Endothelial cell of umbilical vein (primary cell): ENCODE measurements around the gene SMAD1. TPM values are rescaled to one million over a fixed set of nuclear protein-coding genes. Genes with fewer than 3 reads are reported as not detected.

Source experiments
- BruUV-seq: library from RNA; stranded (reverse); fragments of 400-500 nt; replicated peaks from 2 replicates; lab custom pipeline; 2021; lab: Mats Ljungman, UMichigan
- CTCF ChIA-PET: fragments of 300-600, 350-600 bp; sonication (Branson Sonifier 250); formaldehyde crosslinking; loops from one replicate; lab custom pipeline; 2021; ENCODE audit warnings: antibody characterized with exemption, inconsistent platforms; lab: Charles Lee
- POLR2A ChIA-PET: fragments of 300-600, 350-600 bp; sonication (Branson Sonifier 250); formaldehyde crosslinking; loops from one replicate; lab custom pipeline; 2021; ENCODE audit warnings: antibody characterized with exemption, inconsistent platforms; lab: Charles Lee
- DNase-seq: peaks from one replicate; pipeline ENCODE4 v3.0.0-alpha.2; 2011; ENCODE audit warnings: low read depth, low spot score
- FAIRE-seq: peaks from 2 replicates; lab custom pipeline; 2011; peaks lifted over from hg19 to GRCh38; lab: Jason Lieb, UNC
- H2AFZ ChIP-seq: 2 replicates; pipeline ENCODE4 v1.6.0; 2012; ENCODE audit warnings: low read depth, low read length, control low read depth, inconsistent platforms
- H3K27ac ChIP-seq: 2 replicates; pipeline ENCODE4 v1.5.1; 2011; ENCODE audit warnings: low read depth, mild to moderate bottlenecking, control low read depth, low read length, moderate library complexity; ENCODE audit not compliant: insufficient read depth
- H3K27me3 ChIP-seq, 2 experiments: 2 replicates each; pipeline versions ENCODE4 v1.6.0 to v1.6.1; 2011; ENCODE audit warnings: low read length in 2 of 2, mixed read lengths in 1 of 2; ENCODE audit not compliant: control insufficient read depth in 2 of 2, insufficient read depth in 2 of 2
- H3K36me3 ChIP-seq, 2 experiments: 2 replicates in 1 of 2; 3 replicates in 1 of 2; pipeline ENCODE4 v1.5.1; 2011; ENCODE audit warnings: low read length in 2 of 2, mild to moderate bottlenecking in 1 of 2, moderate library complexity in 1 of 2; ENCODE audit not compliant: control insufficient read depth in 2 of 2, insufficient read depth in 2 of 2; ENCODE audit errors: extremely low read depth in 1 of 2
- H3K4me1 ChIP-seq: 3 replicates; pipeline ENCODE4 v1.5.1; 2011; ENCODE audit warnings: mild to moderate bottlenecking, low read length; ENCODE audit not compliant: control insufficient read depth, insufficient read depth; ENCODE audit errors: extremely low read depth
- H3K4me2 ChIP-seq: 2 replicates; pipeline ENCODE4 v1.6.1; 2011; ENCODE audit warnings: low read length, control low read depth, mixed read lengths; ENCODE audit not compliant: insufficient read depth
- H3K4me3 ChIP-seq, 3 experiments: fragments of 200-600 bp in 1 of 3; sonication (generic), shearing (Covaris generic) in 1 of 3; replicated peaks in 1 of 3; 2 replicates each; pipeline ENCODE4 v1.5.1; 2011 to 2016; ENCODE audit warnings: control low read depth in 3 of 3, low read length in 3 of 3, mild to moderate bottlenecking in 2 of 3, inconsistent platforms in 1 of 3, low read depth in 1 of 3, moderate library complexity in 1 of 3; ENCODE audit not compliant: insufficient read depth in 1 of 3
- H3K79me2 ChIP-seq: 2 replicates; pipeline ENCODE4 v1.6.0; 2012; ENCODE audit warnings: low read length, inconsistent platforms; ENCODE audit not compliant: control insufficient read depth, insufficient read depth
- H3K9ac ChIP-seq: replicated peaks from 2 replicates; pipeline ENCODE3; 2011; ENCODE audit warnings: low read length, control low read depth; ENCODE audit not compliant: insufficient read depth; ENCODE audit errors: extremely low read depth
- H3K9me1 ChIP-seq: replicated peaks from 3 replicates; pipeline ENCODE4 v1.6.0; 2011; ENCODE audit warnings: mild to moderate bottlenecking, low read length; ENCODE audit not compliant: control insufficient read depth, insufficient read depth; ENCODE audit errors: extremely low read depth
- H3K9me3 ChIP-seq: replicated peaks from 2 replicates; pipeline ENCODE4 v1.5.1; 2012; ENCODE audit warnings: low read length, inconsistent platforms; ENCODE audit not compliant: control insufficient read depth, insufficient read depth
- H4K20me1 ChIP-seq: replicated peaks from 2 replicates; pipeline ENCODE3; 2011; ENCODE audit warnings: mild to moderate bottlenecking, low read length; ENCODE audit not compliant: control insufficient read depth, insufficient read depth; ENCODE audit errors: extremely low read depth
- EZH2 ChIP-seq: IDR thresholded peaks from 2 replicates; pipeline ENCODE4 v1.6.1; 2012; ENCODE audit warnings: borderline replicate concordance, low read depth, mild to moderate bottlenecking, moderate library complexity, low read length, inconsistent platforms; ENCODE audit not compliant: severe bottlenecking
- FOS ChIP-seq: IDR thresholded peaks from 2 replicates; pipeline ENCODE4 v1.6.1; 2011; ENCODE audit warnings: mild to moderate bottlenecking, low read length, moderate library complexity, borderline replicate concordance; ENCODE audit not compliant: insufficient read depth
- GATA2 ChIP-seq: IDR thresholded peaks from 2 replicates; pipeline ENCODE4 v1.7.0; 2011; ENCODE audit warnings: low read depth, mild to moderate bottlenecking, moderate library complexity, mixed read lengths, low read length; ENCODE audit not compliant: insufficient read length, insufficient read depth
- JUN ChIP-seq: IDR thresholded peaks from 2 replicates; pipeline ENCODE4 v1.6.1; 2011; ENCODE audit warnings: borderline replicate concordance, low read depth; ENCODE audit not compliant: insufficient read length, insufficient read depth
- MAX ChIP-seq: IDR thresholded peaks from 2 replicates; pipeline ENCODE4 v1.6.1; 2011; ENCODE audit not compliant: insufficient read depth, insufficient read length
- MYC ChIP-seq: IDR thresholded peaks from one replicate; pipeline ENCODE4 v1.6.1; 2011; ENCODE audit warnings: mild to moderate bottlenecking, low read depth, low read length
- POLR2A ChIP-seq: IDR thresholded peaks from 2 replicates; pipeline ENCODE4 v1.6.1; 2012; ENCODE audit warnings: low read depth, mild to moderate bottlenecking, control low read depth, low read length
- POLR2AphosphoS5 ChIP-seq: IDR thresholded peaks from 2 replicates; pipeline ENCODE4 v1.6.1; 2012; ENCODE audit warnings: low read depth, mild to moderate bottlenecking, control low read depth, low read length, moderate library complexity; ENCODE audit not compliant: insufficient read depth
- dilution Hi-C: fragments of 300-500 bp; cut with MboI; formaldehyde crosslinking; loops from one replicate; pipeline ENCODE4 v1.15.0; 2019; ENCODE audit warnings: low sequenced_read_pairs; ENCODE audit not compliant: extremely low pct_ligation_motif_present
- intact Hi-C: fragments of 100-400 bp; cut with micrococcal nuclease; formaldehyde crosslinking; loops from one replicate; pipeline ENCODE4 v1.10.0; 2022
- polyA plus RNA-seq, 4 experiments: library from polyadenylated mRNA; depleted of rRNA in 3 of 4; stranded (reverse) in 3 of 4; unstranded in 1 of 4; fragments of >200 nt; gene quantifications; 2 replicates each; pipeline versions ENCODE4 v1.2.1 to v1.2.3, GENCODE V29; 2011 to 2012; ENCODE audit warnings: missing spikeins in 1 of 4
- total RNA-seq: library from RNA; stranded (reverse); gene quantifications from 2 replicates; pipeline ENCODE4 v1.2.3, GENCODE V29; 2021
- TF ChIP-seq, protein P1 (sequence below), 2 donors: IDR thresholded peaks; 1 replicate in 1 of 2; 2 replicates in 1 of 2; pipeline ENCODE4 v1.5.1; 2011; ENCODE audit warnings: low read length in 2 of 2, mild to moderate bottlenecking in 2 of 2, moderate library complexity in 2 of 2, control low read depth in 1 of 2, inconsistent platforms in 1 of 2, low read depth in 1 of 2; ENCODE audit not compliant: insufficient read depth in 1 of 2; ENCODE audit errors: extremely low read depth in 1 of 2

SMAD1 gene
- total and polyA plus RNA-seq, 2 donors (not counting 3 experiments of a cell fraction or from before 2014, with no cell fraction given), result 101 to 116 TPM

DNA sequence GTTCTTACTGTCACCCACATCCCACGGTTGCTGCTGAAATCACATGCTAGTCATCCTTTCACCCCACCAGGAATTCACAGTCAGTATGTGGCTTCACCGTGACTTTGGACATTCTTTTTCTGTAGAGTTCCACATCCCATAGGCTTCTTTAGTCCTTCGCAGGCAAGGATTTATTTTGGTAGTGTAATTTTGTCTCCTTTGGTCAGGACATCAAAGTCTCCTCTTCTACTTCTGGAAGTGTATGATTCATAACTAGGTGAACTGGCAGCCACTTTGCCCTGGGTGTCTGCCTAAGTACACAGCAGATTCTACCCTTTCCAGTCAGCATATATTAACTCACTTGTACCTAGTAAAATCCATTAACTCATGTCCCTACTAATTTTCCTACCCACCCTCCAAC lies 99.3 kb downstream of the SMAD1 start:
- Histone ChIP-seq H3K4me3 (no peak overlapping the region), H3K27me3 (peaks cover 7 to 29% of the 10 kb centered on the region in 2 experiments), H3K9me1 (no peaks in the 10 kb centered on the region), H3K4me2 (no peak overlapping the region), H3K79me2 (no peaks in the 10 kb centered on the region), H3K9ac (no peak overlapping the region), H2AFZ (no peak overlapping the region), H3K4me1 (no peaks in the 10 kb centered on the region), H4K20me1 (no peaks in the 10 kb centered on the region), H3K9me3 (no peaks in the 10 kb centered on the region), H3K27ac (no peak overlapping the region), H3K36me3 (no peaks in the 10 kb centered on the region)
- dilution Hi-C loops (no loop called here), intact Hi-C loops (loop anchor here (5.0 kb wide), 1 partner anchor 1316 kb away; no protein-coding TSS in a partner anchor)
- ChIA-PET CTCF (no interaction called here), POLR2A (no interaction called here)
- no peak for FAIRE-seq
- TF ChIP-seq EZH2 (no peak), POLR2A (no peak), MAX (no peak), MYC (no peak), GATA2 (no peak), FOS (no peak), POLR2AphosphoS5 (no peak), JUN (no peak)
- TF ChIP-seq, protein P1, sequence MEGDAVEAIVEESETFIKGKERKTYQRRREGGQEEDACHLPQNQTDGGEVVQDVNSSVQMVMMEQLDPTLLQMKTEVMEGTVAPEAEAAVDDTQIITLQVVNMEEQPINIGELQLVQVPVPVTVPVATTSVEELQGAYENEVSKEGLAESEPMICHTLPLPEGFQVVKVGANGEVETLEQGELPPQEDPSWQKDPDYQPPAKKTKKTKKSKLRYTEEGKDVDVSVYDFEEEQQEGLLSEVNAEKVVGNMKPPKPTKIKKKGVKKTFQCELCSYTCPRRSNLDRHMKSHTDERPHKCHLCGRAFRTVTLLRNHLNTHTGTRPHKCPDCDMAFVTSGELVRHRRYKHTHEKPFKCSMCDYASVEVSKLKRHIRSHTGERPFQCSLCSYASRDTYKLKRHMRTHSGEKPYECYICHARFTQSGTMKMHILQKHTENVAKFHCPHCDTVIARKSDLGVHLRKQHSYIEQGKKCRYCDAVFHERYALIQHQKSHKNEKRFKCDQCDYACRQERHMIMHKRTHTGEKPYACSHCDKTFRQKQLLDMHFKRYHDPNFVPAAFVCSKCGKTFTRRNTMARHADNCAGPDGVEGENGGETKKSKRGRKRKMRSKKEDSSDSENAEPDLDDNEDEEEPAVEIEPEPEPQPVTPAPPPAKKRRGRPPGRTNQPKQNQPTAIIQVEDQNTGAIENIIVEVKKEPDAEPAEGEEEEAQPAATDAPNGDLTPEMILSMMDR (IDR thresholded peaks at IDR 0.05; ENCODE audit: extremely low read depth in 1 of 2, insufficient read depth in 1 of 2, low read depth in 1 of 2, low read length in 2 of 2), result no peak
- BruUV-seq, result no TSS peak
- DNase-seq, result no peak
